Glomerular endothelial cell (primary cell): ENCODE results near the gene ZNF248. TPM values are rescaled to one million over a fixed set of nuclear protein-coding genes. Genes with fewer than 3 reads are reported as not detected.
"Not testable (repeated sequence)": the region's sequence is repeated elsewhere in the genome, so short reads cannot be mapped to it uniquely, and the experiment has no call there.

Source experiments
- DNase-seq: peaks from one replicate; pipeline ENCODE4 v3.0.0-alpha.2; 2011; ENCODE audit warnings: low read depth, low spot score; ENCODE audit errors: extremely low read depth
- total RNA-seq: library from RNA; depleted of rRNA; stranded (reverse); fragments of >200 nt; gene quantifications from 2 replicates; pipeline ENCODE4 v1.2.3, GENCODE V29; 2015

The ZNF248 gene
- total RNA-seq = 5.6 and 7.5 TPM in 2 replicates

- DNase-seq = peak; percentile 68
Measured at GRCh38 chr10:37857287-37858211, at the start of gene ZNF248. ZNF248 (minus strand) TSS chr10:37857610; CDS start chr10:37856310, 1,300 bp downstream.

DNA sequence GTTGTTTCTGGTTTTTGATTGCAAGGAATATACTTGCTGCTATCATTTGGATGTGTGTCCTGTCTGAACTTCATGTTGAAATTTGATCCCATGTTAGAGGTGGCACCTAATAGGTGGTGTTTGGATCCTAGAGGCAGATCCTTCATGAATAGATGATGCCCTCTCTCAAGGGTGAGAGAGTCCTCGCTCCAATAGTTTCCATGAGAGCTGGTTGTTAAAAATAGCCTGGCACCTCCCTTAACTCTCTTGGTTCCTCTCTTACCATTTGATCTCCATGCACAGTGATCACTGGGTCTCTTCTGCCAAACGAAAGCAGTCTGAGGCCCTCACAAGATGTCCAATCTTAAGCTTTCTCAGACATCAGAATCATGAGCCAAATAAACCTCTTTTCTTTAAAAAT lies 49.0 kb upstream of the ZNF248 start:
- no peak for DNase-seq

DNA sequence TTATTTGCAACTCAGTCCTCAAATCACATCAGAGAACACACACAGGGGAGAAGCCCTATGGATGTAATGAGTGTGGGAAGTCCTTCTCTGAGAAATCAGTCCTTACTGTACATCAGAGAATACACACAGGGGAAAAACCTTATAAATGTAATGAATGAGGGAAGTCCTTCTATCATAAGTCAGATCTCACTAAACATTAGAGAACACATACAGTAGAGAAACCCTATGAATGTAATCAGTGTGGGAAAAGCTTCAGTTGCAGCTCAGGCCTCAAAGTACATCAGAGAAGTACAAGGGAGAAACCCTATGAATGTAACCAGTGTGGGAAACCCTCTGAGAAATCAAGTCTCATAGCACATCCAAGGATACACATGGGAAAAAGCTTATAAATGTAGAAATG lies 39.0 kb upstream of the ZNF248 start:
- DNase-seq = no peak

DNA sequence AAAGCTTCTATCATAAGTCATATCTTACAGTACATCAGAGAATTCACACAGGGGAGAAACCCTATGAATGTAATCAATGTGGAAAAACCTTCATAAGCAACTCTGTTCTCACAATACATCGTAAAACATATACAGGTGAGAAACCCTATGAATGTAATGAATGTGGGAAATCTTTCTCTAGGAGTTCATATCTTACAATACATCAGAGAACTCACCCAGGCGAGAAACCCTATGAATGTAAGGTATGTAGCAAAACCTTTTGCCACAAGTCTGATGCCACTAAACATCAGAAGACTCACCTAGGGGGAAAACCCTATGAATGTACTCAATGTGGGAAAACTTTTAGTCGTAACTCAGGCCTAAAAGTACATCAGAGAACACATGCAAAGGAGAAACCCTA lies 38.3 kb upstream of the ZNF248 start:
- DNase-seq = no peak

DNA sequence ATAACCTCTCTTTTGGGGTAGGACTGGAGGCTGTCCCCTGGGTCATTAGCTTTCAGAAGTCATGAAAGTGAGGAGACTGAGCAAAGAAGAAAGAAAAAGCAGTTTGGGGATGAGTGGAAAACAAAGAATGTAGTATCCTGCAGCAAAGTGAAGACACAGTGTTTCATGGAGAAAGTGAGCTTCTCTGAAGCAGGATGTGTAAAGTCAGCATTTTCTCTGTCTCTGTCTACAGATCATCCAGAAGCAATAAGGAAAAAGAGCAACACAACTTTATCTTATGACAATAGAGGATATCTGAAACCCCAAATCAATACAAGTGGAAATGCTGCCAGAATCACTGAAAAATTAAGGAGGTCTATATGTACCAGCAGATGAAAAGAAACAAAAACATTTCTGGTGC lies 28.4 kb upstream of the ZNF248 start:
- DNase-seq = no peak

DNA sequence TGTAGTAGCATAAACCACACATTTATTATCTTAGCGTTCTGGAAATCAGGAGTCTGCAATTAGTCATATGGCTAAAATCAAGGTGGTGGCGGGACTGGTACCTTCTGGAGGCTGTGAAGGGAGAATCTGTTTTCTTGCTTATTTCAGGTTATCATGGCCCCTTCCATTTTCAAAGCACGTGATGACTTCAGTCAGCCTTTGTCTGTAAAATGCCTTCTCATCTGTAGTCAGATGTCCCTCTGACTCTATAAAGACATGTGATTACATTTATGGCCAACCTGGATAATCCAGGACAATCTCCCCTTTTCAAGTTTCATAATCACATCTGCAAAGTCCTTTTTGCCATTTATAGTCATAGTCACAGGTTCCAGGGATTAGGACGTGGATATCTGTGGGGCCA lies 15.5 kb upstream of the ZNF248 start:
- DNase-seq = no peak

DNA sequence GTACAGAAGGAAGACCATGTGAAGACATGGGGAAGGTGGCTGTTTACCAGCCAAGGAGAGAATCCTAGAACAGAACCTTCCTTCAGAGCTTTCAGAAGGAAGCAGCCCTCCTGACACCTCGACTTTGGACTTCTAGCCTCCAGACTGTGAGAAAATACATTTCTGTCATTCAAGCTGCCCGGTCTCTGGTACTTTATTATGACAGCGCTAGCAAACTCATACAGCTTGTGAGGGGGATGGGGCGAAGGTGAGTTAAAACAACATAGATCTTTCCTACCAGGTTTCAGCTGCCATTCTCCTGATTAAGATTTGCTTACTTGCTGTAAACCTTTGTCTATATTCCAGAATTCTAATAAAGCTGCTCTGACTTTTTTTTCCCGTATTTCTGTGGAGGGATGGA lies 14.9 kb upstream of the ZNF248 start:
- no peak for DNase-seq

GRCh38 chr10:37871568-37872251 lies 14.3 kb upstream of the ZNF248 start:
- DNase-seq = no peak

DNA sequence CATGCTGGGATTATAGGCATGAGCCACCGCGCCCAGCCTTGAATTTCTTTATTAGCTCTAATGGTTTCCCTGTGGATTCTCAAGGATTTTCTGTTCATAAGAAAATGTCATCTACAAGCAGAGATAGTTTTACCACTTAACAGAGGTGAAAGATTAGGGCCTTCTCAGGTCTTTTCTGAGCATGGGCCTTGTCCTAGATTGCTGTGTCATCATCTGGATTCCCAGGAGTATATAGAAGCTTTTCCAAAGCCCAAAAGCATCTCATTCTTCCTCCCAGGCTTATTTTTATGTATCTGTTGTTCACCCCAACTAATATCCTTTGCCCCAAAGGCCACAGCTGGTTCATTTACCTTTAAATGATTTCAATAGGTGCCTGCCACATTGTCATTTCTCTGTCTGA lies 13.7 kb upstream of the ZNF248 start:
- DNase-seq = no peak

DNA sequence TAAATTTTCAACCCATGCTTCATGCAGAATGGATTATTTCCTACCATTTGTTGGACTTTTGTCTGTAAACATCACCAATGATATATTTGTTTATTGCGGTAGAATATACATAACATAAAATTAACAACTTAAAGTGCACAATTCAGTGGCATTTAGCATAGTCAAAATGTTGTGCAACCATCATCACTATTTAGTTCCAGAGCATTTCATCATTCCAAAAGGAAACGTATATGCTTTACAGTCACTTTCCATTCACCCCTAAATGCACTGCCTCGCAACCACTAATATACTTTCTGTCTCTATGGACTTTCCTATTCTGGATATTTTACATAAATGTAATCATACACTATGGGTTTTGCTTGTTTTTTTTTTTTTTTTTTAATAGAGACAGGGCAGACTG lies 11.4 kb upstream of the ZNF248 start:
- DNase-seq = no peak

GRCh38 chr10:37865957-37866803 lies 8.8 kb upstream of the ZNF248 start:
- no peak for DNase-seq

DNA sequence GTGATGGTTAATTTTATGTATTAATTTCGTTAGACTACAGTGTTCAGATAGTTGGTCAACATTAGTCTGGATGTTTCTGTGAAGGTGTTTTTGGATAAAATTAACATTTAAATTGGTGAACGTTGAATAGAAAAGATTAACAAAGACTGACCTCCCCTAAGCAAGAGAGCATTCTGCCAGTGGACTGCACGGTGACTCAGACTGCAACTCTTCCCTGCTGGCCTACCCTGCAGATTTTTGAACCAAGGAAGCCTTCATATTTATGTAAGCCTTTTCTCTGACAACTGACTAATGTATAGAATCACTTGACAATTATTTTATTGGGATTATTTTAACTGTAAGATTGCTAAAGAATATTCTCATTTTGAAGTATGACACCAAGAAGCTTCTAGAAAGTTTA lies 7.9 kb upstream of the ZNF248 start:
- DNase-seq = no peak

DNA sequence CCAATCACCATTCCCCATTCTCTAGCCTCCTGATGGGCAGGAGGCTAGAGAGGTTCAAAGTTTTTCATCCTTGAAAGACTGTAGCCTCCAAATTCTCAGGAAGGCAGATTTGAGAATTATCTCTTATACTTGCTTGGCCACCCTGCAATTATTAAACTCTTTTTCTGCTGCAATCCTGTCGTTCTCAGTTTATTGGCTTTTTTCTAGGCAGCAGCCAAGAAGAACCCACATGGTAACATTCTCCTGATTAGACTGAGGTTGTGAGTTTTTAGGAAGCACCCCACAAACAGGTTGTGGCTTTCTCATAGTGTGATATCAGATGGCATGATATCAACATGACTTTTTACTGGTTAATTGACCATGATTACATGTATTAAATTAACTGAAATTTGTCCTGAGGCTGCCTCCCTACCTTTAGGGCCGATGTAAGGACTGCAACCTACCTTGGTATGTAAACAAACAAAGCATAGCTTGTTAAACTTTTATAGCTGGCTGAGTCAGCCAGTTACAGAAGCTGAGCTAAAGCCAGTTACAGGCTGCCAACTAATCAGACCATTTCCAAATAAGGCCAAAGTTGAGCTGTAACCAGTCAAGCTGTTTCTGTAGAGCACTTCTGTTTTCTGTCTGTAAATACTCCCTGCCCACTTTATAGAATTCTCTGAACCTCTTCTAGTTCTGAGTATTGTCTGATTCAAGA lies 3.2 kb upstream of the ZNF248 start:
- no peak for DNase-seq

GRCh38 chr10:37859270-37859669 lies 1.9 kb upstream of the ZNF248 start:
- not testable (repeated sequence) for DNase-seq

- DNase-seq = no peak
Measured at GRCh38 chr10:37856881-37857286, 526 bp downstream of the ZNF248 start.

DNA sequence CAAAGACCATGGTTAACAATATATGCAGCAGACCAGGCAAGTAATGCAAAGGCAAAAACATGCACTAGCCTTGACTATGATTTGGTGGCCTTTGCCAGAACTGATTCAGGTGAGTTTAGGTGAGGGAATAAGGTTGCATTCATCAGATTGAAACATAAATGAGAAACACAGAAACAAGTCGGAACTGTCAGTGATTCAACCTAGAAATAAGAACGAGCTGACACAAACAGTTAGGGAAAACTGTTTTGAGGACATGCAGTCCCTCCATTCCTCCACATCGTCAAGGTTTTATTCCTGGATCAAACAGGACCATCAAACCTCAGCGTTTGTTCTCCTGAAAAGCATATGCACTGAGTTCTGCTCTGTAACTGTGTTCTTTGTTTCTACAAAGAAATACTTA lies 1.8 kb downstream of the ZNF248 start:
- DNase-seq = no peak

GRCh38 chr10:37854626-37855025 lies 2.8 kb downstream of the ZNF248 start:
- no peak for DNase-seq

GRCh38 chr10:37844644-37845043 lies 12.8 kb downstream of the ZNF248 start:
- DNase-seq = no peak

DNA sequence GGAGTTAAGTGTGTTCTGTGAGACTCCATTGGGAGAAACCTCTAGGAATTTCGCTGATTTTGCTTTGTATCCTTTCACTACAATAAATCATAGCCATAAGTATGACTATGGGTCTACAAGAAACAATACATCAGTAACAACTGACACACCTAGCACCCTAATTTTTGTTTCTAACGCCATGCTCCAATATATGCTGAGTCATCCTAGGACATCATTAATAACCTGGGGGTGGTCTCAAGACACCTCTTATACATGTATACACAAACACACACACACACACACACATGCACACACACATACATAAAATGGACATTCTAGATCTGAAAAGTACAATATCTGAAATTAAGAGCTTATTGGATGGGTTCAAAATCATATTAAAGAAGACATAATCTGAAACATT lies 18.2 kb downstream of the ZNF248 start:
- DNase-seq = no peak

GRCh38 chr10:37831495-37832333 lies 25.7 kb downstream of the ZNF248 start:
- no peak for DNase-seq
